GM12892 (cell line): ENCODE results near the gene VASH1.

Experiments used
- POLR2A ChIP-seq: IDR thresholded peaks from 2 replicates; pipeline ENCODE4 v1.6.1; 2011; ENCODE audit warnings: low read depth, low read length, control low read depth
- POLR2AphosphoS5 ChIP-seq: IDR thresholded peaks from 2 replicates; pipeline ENCODE4 v1.6.1; 2011; ENCODE audit warnings: low read depth, low read length, control low read depth
- TAF1 ChIP-seq: IDR thresholded peaks from 2 replicates; pipeline ENCODE4 v1.6.1; 2011; ENCODE audit warnings: low read depth, mild to moderate bottlenecking, control low read depth, low read length, borderline replicate concordance

DNA sequence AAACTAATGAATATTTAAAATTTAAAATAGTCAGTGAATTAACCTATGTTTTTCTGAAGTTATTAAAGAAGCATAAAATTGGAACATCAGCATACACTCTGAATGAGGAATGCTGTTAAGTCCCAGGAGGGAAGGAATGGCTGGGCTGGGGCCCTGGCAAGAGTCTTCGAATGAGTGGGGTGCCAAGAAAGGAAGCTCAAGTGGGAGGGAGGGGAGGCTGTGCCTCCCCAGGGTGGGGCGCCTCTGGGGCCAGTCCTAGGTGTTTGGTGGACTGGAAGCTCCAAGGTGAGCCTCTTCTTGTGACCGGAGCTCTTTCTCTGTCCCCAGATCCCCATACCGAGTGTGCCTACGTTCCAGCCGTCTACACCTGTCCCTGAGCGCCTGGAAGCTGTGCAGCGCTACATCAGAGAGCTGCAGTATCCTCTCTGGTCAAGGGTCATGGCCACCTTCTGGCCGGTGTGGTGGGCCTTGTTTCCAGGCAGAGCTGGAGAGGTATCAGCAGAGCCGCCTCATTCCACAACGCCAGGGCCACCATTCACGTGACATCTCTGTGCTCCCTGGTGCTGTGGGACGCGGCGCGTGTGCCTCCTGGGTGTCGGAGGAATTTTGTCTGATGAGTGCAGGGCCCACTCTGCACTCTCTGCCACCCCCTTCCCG, 8.5 kb downstream of the VASH1 start:
- TF ChIP-seq POLR2A (no peak), TAF1 (no peak), POLR2AphosphoS5 (no peak)
